CD4-positive, alpha-beta T cell treated with Interleukin-15 for 1 hour (primary cell): ENCODE data around the gene HRK.
"Not testable (repeated sequence)": the region's sequence is repeated elsewhere in the genome, so short reads cannot be mapped to it uniquely, and the experiment has no call there.

Experiments
- DNase-seq: peaks from one replicate; pipeline ENCODE4 v3.0.0-alpha.2; 2020

Gene HRK

GRCh38 chr12:116818341-116818856 is 62.8 kb downstream of the HRK start:
- DNase-seq: no peak

GRCh38 chr12:116814766-116815165 is 66.5 kb downstream of the HRK start:
- DNase-seq: not testable (repeated sequence)

GRCh38 chr12:116813271-116814041 is 67.8 kb downstream of the HRK start:
- no peak for DNase-seq

GRCh38 chr12:116812238-116812637 is 69.0 kb downstream of the HRK start:
- no peak for DNase-seq

GRCh38 chr12:116808113-116809105 is 72.8 kb downstream of the HRK start:
- no peak for DNase-seq

- no peak for DNase-seq
Measured at GRCh38 chr12:116807546-116807945, 73.7 kb downstream of the HRK start.

- no peak for DNase-seq
Measured at GRCh38 chr12:116806845-116807440, 74.3 kb downstream of the HRK start.
